ENCODE measurements around the gene GZMM.
A peak's percentile ranks its signal among the peaks of the same experiment; 100 is the strongest.
"Not testable (repeated sequence)": the region's sequence is repeated elsewhere in the genome, so short reads cannot be mapped to it uniquely, and the experiment has no call there.

GZMM gene

DNA sequence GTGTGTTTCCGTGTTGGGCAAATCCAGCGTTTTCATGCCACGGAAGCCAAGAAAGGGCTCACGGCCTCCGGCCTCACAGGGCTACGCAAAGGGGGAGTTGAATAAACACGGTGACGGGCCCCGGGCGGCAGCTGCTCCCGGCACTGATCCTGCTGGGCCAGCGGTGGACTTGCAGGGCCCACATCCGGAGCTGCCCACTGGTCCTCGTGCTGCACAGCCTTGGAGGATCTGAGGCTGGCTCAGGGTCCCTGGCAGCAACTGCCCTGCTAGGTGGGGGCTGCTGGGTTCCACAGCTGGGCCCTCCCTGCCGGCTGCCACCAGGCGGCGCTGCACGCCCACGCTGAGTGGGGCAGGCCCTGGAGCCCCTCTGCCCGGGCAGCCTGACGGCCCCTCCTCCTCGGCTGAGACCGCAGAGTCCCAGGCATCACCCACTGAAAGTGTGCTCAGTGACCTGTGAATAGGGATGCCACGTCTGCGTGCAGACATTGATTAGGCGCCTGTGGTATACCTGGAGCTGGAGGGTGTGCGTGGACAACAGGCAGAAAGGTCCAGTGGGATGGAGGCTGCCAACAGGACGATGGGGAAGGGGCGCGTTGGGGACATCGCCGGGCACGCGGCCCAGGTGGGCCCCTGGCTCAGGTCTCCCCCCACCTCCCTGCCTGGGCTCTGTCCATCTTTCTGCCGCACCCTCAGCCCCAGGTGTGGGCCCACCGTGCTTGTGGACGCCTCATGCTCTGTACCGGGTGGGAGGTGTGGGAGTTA lies 40.6 kb downstream of the GZMM start:
- no peak for DNase-seq (ENCODE audit: low read depth)
- TF ChIP-seq, protein P1, sequence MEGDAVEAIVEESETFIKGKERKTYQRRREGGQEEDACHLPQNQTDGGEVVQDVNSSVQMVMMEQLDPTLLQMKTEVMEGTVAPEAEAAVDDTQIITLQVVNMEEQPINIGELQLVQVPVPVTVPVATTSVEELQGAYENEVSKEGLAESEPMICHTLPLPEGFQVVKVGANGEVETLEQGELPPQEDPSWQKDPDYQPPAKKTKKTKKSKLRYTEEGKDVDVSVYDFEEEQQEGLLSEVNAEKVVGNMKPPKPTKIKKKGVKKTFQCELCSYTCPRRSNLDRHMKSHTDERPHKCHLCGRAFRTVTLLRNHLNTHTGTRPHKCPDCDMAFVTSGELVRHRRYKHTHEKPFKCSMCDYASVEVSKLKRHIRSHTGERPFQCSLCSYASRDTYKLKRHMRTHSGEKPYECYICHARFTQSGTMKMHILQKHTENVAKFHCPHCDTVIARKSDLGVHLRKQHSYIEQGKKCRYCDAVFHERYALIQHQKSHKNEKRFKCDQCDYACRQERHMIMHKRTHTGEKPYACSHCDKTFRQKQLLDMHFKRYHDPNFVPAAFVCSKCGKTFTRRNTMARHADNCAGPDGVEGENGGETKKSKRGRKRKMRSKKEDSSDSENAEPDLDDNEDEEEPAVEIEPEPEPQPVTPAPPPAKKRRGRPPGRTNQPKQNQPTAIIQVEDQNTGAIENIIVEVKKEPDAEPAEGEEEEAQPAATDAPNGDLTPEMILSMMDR (conservative IDR thresholded peaks at IDR 0.05; ENCODE audit: low read depth, low read length), result peak; percentile 93
- H3K4me3 ChIP-seq (ENCODE audit: low read length), result no peak overlapping the region

DNA sequence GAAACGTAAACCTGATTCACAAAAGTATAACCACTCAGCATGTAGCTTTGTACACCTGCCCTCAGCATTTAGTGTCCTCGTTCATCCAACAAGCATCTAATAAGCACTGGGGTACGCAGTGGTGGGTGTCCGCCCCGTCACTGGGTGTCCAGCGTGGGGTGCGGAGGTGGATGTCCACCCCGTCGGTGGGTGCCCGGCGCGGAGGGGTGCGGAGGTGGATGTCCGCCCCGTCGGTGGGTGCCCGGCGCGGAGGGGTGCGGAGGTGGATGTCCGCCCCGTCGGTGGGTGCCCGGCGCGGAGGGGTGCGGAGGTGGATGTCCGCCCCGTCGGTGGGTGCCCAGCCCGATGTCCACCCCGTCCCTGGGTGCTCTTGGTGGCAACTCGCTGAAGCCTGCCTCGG lies 41.3 kb downstream of the GZMM start:
- not testable (repeated sequence) for DNase-seq (ENCODE audit: low read depth); H3K4me3 ChIP-seq (ENCODE audit: low read length)

DNA sequence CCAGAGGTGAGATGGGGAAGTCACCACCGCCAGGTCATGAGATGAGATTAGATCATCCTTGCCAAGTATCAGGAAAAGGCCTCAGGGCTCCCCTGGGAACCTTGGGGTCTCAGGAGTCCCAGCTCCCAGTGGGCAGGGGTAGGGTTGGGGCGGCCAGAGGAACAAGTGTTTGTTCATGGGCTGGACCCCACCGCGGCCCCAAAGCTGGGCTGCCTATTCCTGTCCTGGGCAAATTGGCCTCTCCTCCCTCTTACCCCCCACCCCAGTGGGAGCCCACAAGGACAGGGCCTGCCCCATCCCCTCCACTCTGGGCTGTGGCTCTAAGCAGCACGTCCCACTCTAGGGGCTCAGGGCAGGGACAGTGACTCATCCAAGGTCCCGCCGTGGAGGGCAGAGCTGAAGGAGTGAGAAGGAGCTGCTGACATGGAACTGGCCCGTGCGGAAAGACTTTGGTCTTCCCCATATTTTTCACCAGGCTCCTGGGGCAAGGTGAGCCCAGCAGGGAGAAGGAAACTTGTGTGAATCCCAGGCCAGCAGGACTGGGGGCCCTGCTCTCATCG lies 41.8 kb downstream of the GZMM start:
- no peak for DNase-seq (ENCODE audit: low read depth)
- no peak overlapping the region for H3K4me3 ChIP-seq (ENCODE audit: low read length)
- TF ChIP-seq, protein P1 (conservative IDR thresholded peaks at IDR 0.05; ENCODE audit: low read depth, low read length), result no peak

DNA sequence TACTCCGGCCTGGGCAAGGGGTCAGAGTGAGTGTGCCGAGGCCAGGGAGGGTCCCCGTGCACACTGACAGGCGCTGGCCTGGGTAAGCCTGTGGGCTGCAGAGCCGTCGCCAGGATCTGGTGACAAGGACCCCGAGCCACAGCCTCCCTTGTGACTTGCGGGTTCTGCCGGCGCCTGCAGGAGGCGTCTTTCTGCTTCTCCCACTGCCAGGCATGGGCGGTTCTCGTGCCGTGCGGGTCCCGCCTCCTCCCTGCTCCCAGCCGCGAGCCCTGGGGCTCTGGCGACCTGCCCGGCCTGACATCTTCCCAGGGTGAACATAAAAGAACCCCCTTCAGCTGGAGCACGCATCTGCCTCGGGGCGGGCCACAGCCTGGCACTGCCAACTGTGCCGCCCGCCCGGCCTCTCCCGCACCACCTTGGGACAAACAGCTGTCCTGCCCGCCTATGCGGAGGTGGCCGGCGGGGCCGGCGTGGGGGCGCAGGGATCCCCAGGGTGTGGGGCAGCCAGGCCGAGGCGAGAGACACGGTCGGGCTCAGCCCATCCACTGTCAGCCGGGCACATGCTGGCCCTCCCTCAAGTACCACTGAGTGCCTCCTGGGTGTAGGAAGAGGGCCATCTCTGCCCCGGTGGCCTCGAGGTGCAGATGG lies 44.4 kb downstream of the GZMM start:
- no peak overlapping the region for H3K4me3 ChIP-seq (ENCODE audit: low read length)
- no peak for DNase-seq (ENCODE audit: low read depth)
- TF ChIP-seq, protein P1 (conservative IDR thresholded peaks at IDR 0.05; ENCODE audit: low read depth, low read length), result peak; percentile 79

DNA sequence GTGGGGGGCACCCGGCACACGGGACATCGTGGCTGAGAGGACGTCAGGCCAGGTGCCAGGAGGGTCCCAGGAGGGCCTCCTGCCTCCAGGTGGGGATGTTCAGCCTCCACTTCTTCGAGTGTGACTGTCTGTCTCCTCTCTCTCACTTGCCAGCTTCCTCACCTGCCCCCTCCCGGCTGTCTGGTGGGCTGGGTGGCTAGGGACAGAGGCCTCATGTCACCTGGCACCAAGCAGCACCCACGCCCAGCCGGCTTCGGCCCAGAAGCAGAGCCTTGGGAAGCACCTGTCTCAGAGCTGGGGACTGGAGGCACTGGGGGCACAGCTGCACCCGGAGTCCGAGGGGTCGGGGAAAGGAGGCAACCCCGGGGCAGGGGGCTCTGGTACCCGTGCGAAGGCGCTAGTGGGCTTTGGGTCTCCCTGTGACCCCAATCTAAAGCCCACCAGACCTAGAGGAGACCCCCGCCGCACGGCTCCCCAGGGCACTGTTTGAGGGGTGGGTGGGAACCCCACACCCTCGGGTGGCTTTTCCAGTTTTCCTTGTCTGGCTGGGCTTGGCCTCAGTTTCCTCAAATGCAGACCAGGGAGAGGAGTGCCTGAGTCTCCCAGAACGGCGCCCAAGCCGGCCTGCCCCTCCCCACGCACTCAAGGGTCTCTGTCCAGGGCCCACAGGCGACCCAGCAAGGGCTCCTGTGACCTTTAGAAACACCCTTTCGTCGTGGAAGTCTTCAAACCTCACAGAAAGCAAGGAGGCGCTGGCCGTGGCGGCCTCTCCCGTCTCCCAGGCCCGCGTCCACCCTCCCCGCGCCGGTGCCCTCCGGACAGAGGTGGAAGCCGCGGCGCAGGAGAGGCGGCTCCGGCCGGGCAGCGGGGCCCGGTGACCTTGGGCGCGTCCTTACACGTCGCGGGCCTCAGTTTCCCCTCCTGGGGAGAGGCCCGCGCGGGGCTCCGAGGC lies 45.2 kb downstream of the GZMM start:
- TF ChIP-seq, protein P1 (conservative IDR thresholded peaks at IDR 0.05; ENCODE audit: low read depth, low read length), result no peak
- H3K4me3 ChIP-seq (ENCODE audit: low read length), result no peak overlapping the region
- DNase-seq (ENCODE audit: low read depth), result no peak

DNA sequence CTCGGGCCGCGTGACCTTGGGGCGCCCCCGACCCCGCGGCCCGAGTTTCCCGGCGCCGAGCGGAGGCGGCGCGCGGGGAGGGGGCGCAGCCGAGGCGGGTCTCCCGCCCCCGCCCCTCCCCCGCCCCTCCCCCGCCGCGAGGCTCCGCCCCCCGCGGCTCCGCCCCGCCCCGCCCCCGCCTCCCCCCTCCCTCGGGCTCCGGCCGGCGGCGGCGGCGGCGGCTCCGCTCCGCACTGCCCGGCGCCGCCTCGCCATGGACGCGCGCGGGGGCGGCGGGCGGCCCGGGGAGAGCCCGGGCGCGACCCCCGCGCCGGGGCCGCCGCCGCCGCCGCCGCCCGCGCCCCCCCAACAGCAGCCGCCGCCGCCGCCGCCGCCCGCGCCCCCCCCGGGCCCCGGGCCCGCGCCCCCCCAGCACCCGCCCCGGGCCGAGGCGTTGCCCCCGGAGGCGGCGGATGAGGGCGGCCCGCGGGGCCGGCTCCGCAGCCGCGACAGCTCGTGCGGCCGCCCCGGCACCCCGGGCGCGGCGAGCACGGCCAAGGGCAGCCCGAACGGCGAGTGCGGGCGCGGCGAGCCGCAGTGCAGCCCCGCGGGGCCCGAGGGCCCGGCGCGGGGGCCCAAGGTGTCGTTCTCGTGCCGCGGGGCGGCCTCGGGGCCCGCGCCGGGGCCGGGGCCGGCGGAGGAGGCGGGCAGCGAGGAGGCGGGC lies 46.0 kb downstream of the GZMM start, which contains the start of gene HCN2:
TSS of gene HCN2 (plus strand) at position 189 of the 703 bp plus-strand sequence. CDS start at position 254, 65 bp downstream.
- TF ChIP-seq, protein P1 (conservative IDR thresholded peaks at IDR 0.05; ENCODE audit: low read depth, low read length), result no peak
- no peak within 1 kb of the TSS for H3K4me3 ChIP-seq (ENCODE audit: low read length)

More for the DNA sequence above, 46.0 kb downstream of the GZMM start, which contains the start of gene HCN2:
- no peak for DNase-seq (ENCODE audit: low read depth)
